GM21515 (cell line): Measurements from ENCODE around the gene CBLN4.

Experiments
- ATAC-seq: cut with Tn5 transposase; IDR thresholded peaks from one replicate; pipeline ENCODE4 v1.9.1; 2021; ENCODE audit not compliant: unreplicated experiment

CBLN4 gene

GRCh38 chr20:56005389-56005715 is at the start of gene CBLN4:
TSS of gene CBLN4 (minus strand) at chr20:56005519. CDS start at chr20:56004171, 1,348 bp downstream.
- ATAC-seq: no peak

- no peak for ATAC-seq
Measured at GRCh38 chr20:56043227-56043626, 37.9 kb upstream of the CBLN4 start.

DNA sequence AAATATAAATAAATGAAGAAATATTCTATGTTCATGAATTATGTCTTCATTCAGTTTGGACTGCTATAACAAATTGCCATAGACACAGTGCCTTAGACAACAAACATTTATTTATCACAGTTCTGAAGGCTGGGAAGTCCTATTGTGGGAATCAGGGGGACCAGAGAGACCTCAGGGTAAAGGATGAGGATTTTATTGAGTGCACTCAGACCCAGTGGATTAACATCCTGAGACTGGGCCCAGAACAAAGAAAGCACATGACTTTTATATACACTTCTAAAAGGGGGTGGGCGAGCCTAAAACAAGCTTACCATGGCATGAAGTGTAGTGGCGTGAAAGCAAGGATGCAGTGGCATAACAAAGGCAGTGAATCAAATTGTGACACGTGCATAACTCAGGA is 26.9 kb upstream of the CBLN4 start:
- ATAC-seq: no peak

GRCh38 chr20:56018716-56019115 is 13.4 kb upstream of the CBLN4 start:
- ATAC-seq: no peak

- no peak for ATAC-seq
Measured at GRCh38 chr20:56018194-56018593, 12.9 kb upstream of the CBLN4 start.

GRCh38 chr20:56017560-56017959 is 12.2 kb upstream of the CBLN4 start:
- ATAC-seq: no peak

- ATAC-seq: no peak
Measured at GRCh38 chr20:56014998-56015397, 9.7 kb upstream of the CBLN4 start.

- ATAC-seq: no peak
Measured at GRCh38 chr20:56014151-56014550, 8.8 kb upstream of the CBLN4 start.

GRCh38 chr20:56004611-56005388 is 519 bp downstream of the CBLN4 start:
- ATAC-seq: no peak

DNA sequence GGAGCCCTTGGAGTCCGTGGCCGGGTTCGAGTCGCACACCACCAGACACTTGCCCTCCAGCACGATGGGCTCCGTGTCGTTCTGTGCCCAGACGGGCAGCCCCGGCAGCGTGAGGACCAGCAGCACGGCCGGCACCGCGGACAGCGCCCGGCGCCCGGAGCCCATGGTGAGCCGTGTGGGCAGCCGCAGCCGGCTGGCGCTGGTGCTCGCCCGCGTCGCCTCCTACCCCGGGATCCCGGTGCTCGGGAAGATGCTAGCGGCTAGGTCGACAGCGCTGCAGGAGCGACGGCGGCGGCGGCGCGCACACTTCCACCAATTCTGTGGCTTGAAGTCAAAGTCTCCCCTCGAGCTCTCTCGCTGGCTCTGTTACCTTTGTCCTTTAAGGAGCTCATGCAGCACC is 1.3 kb downstream of the CBLN4 start:
- ATAC-seq: no peak

GRCh38 chr20:56002908-56003800 is 2.2 kb downstream of the CBLN4 start:
- no peak for ATAC-seq

DNA sequence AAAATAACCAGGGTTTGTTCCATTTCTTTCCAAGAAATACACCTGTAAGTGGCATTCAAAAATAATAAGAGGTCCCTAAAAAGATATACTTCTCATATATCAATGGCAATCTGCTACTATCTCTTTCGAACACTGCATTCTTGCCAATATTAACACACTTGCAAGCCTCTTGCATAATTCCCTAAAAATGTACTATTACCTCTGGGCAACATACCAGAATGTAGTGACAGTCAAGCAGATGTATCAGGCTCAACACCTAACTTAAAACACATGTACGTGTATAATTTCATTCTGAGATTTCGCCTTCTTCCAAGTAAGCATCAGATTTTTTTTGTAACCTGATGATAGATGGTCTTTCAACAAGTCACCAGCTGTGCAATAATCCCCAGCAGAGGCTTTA is 3.4 kb downstream of the CBLN4 start:
- ATAC-seq: no peak

DNA sequence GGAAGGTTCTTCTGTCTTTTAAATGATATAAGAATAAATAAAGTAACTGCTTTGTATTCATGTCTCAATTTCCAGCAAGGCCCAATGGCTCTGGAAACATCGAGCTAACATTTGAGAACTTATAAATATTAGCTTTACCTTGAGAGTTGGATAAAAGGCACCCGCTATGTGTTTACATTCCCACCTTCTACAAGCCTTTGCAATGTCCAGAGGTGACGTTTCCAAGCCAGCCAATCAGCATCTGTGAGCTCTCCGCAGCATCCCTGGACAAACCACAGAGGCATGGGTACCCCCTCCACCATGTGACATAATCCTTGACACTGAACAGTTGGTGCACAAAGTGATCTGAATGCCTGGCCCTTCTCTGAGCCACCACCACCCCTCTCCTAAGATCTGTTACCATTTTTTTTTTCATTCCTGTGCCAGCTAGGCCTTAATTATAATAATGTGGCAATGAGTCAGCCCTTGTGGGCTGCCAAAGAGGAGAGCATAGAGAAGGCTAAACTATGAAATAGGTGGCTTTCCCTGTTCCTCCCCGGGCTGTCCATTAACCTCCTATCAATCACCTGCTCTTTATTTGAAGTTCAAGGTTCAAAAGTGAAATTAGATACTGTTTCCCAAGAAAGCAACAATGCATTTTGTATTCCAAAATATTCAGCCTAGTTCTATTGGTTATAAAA is 4.1 kb downstream of the CBLN4 start:
- no peak for ATAC-seq

- no peak for ATAC-seq
Measured at GRCh38 chr20:55978550-55978949, 26.8 kb downstream of the CBLN4 start.

DNA sequence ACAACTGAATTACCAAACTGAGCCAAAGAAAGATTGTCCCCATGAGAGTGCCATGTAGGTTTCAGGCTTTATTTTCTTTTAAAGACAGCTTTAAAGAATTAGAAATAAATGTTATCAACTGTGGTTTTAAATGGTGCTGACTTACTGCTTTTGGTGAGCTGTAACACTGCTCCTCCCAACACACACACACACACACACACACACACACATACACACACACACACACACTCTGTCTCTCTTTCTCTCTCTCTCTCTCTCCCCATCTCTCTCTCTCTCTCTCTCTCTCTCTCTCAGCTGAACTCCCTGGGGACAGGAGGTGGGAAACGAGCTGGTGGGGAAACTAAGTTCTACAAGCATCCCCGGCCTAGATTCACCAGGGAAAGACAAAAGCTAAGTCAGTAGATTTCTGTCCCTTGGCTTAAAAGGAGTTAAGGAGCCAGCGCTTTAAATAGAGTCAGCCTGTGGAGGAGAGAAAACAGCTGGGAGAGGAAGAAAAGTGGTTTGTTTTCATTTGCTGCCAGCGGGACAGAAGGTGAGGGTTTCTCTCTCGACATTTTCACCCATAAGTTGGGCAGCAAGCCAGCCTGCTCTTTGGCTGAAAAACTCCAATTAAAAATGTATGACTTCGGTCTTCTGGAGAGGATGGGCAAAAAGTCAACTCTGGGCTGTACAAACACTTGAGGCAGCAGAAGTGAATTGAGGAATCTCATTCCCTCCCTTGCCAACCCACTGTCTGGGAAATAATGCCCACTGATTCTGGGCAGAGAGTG is 27.4 kb downstream of the CBLN4 start:
- no peak for ATAC-seq

DNA sequence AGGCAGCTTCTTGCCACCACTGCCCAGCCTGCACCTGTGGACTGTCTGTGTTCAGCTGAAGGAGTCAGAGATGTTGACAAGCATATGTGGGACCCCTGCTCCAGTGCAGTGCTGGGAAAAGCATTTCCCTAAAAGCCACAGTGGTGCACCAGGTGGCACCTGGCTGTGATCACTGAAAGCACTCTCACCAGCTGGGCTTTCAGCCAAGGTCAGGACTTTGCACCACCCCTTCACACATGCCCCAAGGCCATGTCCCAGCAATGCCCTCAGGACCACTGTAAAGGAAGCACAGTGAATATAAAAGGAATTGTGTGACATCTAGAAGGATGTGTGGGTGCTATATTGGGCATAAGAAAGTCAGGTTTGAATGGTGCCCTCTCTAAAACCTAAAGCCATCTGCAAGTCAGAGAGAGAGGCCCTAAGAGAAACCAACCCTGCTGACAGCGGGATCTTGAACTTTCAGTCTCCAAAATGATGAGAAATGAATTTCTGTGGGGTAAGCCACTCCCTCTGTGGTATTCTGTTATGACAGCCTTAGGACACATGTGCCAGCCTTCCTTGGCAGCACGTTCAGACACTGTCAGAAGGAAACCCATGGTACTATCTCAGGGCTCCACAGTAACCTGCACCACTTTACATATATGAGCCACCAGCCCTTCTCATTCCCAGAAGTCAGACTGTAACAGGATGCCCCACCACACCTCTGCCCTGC is 30.7 kb downstream of the CBLN4 start:
- ATAC-seq: no peak

- no peak for ATAC-seq
Measured at GRCh38 chr20:55964790-55965189, 40.5 kb downstream of the CBLN4 start.

DNA sequence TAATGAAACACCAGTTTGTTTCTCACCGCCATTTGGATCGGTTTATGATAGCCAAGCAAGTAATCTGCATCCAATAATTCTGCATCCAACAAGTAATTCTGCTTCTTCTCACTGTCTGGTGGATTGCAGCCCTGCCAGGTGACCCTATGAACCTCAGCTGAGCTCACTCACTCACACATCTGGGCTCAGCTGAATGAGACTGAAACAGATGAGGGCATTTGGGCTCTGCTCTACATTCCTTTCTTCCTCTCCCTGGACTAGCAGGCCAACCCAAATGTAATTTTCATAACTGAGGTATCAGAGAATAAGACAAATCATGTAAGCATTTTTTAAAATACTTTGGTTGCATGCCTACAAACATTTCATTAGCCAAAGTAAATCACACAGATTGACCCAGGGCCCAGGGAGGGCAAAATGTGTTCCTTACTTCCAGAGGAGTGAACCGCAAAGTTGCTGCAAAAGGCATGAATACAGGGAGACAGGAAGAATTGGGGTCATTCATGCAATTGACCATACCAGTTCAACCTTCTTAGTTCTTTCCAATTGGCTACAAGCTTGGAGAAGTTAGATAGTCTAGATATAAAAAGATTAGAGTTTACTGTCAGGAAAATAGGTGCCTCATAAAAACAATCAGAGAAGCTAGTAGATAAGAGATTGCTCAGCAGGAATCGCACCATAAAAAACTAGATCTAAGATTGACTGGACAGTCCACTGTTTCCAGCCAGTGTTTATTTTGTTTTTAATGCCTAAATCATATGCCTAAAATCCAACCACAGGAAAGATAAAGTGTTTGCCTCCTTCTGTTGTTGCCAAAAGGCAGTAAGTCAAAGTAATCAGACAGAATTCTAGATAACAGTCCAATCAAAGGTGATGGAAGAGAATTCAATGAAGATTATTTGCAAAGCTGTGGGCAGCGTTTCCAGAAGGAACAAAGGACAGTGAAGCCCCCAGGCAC is 43.7 kb downstream of the CBLN4 start:
- ATAC-seq: no peak

DNA sequence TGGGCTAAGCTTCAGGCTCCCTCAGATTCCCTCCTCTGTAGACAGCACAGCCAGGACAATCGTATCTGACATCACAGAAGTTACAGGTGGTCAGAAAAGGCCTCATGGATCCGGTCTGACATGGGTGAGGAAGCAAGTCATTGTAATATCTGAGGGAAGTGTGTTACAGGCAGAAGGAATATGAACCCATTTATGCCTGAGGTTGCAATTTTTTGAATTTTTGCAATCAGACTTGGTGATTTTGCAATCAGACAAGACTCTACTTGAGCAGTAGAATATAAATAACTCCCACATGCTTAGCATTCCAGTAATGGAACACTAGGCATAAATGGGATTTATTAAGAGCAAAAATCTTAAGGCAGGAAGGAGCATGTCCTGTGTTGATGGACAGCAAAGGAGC is 52.1 kb downstream of the CBLN4 start:
- no peak for ATAC-seq
